PFSK-1 (cell line): ENCODE results near the gene SKA1.

ENCODE experiments used
- FOXP2 ChIP-seq: optimal IDR thresholded peaks from 2 replicates; pipeline ENCODE3; 2011; ENCODE audit warnings: borderline replicate concordance, control low read depth, inconsistent platforms; ENCODE audit not compliant: insufficient read depth; ENCODE audit errors: extremely low read length, extremely low read depth
- POLR2AphosphoS5 ChIP-seq: IDR thresholded peaks from 2 replicates; pipeline ENCODE4 v1.6.1; 2012; ENCODE audit warnings: low read depth, mild to moderate bottlenecking, control low read depth, low read length, moderate library complexity
- SIN3A ChIP-seq: IDR thresholded peaks from 2 replicates; pipeline ENCODE4 v1.6.1; 2012; ENCODE audit warnings: mild to moderate bottlenecking, low read length, moderate library complexity, borderline replicate concordance; ENCODE audit not compliant: insufficient read depth

GRCh38 chr18:50401888-50402287 lies 27.0 kb downstream of the SKA1 start:
- TF ChIP-seq FOXP2, result no peak
- TF ChIP-seq POLR2AphosphoS5, result no peak
- no peak for TF ChIP-seq SIN3A
